HG02938 (cell line): Measurements from ENCODE around the gene OCLN.
"Not testable (repeated sequence)": the region's sequence is repeated elsewhere in the genome, so short reads cannot be mapped to it uniquely, and the experiment has no call there.

Experiments used
- ATAC-seq: cut with Tn5 transposase; IDR thresholded peaks from one replicate; pipeline ENCODE4 v1.9.1; 2021; ENCODE audit warnings: mild to moderate bottlenecking, moderate library complexity; ENCODE audit not compliant: unreplicated experiment

Gene OCLN, protein sequence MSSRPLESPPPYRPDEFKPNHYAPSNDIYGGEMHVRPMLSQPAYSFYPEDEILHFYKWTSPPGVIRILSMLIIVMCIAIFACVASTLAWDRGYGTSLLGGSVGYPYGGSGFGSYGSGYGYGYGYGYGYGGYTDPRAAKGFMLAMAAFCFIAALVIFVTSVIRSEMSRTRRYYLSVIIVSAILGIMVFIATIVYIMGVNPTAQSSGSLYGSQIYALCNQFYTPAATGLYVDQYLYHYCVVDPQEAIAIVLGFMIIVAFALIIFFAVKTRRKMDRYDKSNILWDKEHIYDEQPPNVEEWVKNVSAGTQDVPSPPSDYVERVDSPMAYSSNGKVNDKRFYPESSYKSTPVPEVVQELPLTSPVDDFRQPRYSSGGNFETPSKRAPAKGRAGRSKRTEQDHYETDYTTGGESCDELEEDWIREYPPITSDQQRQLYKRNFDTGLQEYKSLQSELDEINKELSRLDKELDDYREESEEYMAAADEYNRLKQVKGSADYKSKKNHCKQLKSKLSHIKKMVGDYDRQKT

DNA sequence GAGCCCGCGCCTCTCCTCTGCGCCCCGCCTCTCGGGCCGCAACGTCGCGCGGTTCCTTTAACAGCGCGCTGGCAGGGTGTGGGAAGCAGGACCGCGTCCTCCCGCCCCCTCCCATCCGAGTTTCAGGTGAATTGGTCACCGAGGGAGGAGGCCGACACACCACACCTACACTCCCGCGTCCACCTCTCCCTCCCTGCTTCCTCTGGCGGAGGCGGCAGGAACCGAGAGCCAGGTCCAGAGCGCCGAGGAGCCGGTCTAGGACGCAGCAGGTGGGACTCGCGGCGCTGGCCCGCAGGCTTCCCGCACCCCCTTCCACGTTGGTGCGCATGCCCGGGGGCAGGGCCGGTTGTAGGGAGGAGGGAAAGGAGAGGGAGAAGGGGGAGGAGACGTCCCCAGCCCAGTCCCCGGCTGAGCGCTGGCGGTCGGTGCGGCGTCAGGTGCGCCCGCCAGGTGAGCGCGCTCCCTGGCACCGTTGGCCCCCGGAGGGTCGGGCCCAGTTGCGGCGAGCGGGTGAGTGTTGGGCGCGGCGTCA is at the start of gene OCLN:
OCLN (plus strand) TSS at position 400 of the 532 bp plus-strand sequence. CDS start 11,455 bp downstream, outside the sequence.
- ATAC-seq: no peak

- no peak for ATAC-seq
These were observed 48.3 kb upstream of the OCLN start for GRCh38 chr5:69444127-69444754.

DNA sequence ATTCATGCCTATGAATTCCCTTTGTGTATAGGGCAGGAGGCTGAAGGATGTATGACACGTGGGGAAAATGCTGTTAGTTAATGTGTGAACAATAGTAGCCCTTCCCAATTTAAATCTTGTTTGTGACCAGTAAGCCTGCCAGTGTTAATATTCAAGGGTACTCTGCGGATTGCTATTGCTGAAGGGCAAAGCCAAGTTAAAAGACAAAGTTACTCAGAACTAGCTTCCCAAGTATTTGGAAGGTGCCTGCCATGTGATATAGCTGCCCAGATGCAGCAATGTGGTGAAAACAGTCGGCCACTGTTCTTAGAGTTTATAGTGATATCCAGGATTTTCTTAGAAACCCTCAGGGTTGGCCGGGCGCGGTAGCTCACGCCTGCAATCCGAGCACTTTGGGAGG is 43.1 kb upstream of the OCLN start:
- ATAC-seq: no peak

- ATAC-seq: no peak
These were observed 42.5 kb upstream of the OCLN start for GRCh38 chr5:69450116-69450515.

- ATAC-seq: not testable (repeated sequence)
These were observed 42.1 kb upstream of the OCLN start for GRCh38 chr5:69450527-69450926.

GRCh38 chr5:69451941-69452647 is 40.5 kb upstream of the OCLN start:
- no peak for ATAC-seq

DNA sequence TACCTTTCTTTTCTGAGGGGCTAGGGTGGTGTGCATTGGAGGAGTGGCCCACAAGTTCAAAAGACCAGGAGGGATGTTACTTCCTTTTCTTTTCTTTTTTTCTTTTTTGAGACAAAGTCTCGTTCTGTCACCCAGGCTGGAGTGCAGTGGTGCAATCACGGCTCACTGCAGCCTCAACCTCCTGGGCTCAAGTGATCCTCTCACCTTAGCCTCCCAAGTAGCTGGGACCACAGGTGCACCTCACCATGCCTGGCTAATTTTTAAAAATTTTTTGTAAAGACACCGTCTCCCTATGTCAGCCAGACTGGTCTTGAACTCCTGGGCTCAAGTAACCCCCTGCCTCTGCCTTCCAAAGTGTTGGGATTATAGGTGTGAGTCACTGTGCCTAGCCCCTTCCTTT is 39.1 kb upstream of the OCLN start:
- not testable (repeated sequence) for ATAC-seq

GRCh38 chr5:69454460-69455249 is 37.9 kb upstream of the OCLN start:
- no peak for ATAC-seq

DNA sequence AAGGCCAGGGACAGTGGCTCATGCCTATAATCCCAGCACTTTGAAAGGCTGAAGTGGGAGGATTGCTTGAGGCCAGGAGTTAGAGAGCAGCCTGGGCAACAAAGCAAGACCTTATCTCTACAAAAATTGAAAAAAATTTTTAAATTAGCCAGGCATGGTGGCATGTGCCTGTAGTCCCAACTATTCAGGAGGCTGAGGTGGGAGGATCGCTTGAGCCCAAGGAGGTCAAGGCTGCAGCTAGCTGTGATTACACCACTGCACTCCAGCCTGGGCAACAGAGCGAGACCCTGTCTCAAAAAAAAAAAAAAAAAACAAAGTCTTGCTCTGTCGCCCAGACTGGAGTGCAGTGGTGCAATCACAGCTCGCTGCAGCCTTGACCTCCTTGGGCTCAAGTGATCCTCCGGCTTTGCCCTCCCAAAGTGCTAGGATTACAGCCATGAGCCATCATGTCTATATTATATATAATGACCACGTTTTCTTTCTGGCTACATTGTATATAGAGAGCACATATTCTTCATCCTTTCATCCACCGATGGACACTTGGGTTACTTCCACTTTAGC is 37.1 kb upstream of the OCLN start:
- ATAC-seq: not testable (repeated sequence)

DNA sequence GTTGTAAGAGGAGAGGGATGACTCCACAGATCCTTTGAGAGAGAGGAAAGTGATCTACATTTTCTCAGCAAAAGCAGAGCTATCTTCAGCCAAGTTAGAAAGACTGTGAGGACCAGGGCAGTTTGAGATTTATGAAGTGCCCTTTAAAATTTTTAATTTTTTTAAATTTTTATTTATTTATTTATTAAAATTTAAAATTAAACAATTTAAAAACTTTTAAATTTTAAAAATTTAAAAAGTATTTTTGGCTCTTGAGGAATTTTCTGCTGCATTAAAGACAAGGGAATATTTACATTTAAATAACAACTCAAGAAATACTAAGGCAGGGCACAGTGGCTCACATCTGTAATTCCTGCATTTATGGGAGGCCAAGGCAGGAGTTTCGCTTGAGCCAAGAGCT is 30.4 kb upstream of the OCLN start:
- no peak for ATAC-seq

- not testable (repeated sequence) for ATAC-seq
These were observed 26.2 kb upstream of the OCLN start for GRCh38 chr5:69466375-69466774.

GRCh38 chr5:69467442-69468225 is 25.0 kb upstream of the OCLN start:
- ATAC-seq: peak; percentile 94

DNA sequence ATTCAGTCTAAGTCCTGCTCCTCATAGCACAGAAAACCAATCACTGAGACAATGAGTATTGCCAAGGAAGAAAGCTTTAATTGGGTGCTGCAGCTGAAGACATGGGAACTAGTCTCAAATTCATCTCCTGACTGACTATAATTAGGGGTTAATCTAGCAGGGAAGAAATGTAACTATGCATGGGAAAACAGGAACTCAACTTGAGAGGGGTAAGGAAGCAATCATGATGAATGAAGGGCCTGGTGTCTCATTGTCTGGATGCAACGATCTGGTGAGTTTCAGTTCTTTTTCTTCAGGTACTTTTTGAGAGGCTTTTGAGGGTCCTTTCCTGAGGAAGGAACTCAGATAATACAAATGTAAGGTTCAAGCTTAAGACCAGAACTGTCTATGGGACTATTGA is 24.0 kb upstream of the OCLN start:
- no peak for ATAC-seq

DNA sequence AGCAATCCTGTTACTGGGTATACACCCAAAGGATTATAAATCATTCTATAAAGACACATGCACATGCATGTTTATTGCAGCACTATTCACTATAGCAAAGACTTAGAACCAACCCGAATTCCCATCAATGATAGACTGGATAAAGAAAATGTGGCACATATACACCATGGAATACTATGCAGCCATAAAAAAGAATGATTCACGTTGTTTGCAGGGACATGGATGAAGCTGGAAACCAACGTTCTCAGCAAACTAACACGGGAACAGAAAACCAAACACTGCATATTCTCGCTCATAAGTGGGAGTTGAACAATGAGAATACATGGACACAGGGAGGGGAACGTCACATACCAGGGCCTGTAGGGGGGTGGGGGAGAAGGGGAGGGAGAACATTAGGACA is 21.1 kb upstream of the OCLN start:
- ATAC-seq: not testable (repeated sequence)

- ATAC-seq: not testable (repeated sequence)
These were observed 20.0 kb upstream of the OCLN start for GRCh38 chr5:69472535-69473143.

DNA sequence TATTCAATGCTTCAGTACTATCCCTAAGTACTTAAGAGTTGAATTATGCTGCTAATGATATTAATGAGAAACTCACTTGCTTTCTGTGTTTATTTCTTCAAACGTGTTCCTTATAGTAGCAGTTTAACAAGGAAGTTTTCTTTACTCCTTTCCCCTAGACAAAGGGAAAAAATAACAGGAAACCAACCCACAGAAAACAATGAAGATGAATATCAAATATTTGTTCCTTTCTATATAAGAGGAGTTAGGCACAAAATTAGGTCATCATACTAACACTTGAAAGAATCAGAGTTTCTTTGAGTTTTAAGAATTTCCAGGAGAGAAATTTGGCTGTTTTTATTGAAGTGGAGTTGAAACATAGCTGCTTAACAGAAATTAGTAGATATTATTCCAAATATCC is 15.4 kb upstream of the OCLN start:
- ATAC-seq: no peak

DNA sequence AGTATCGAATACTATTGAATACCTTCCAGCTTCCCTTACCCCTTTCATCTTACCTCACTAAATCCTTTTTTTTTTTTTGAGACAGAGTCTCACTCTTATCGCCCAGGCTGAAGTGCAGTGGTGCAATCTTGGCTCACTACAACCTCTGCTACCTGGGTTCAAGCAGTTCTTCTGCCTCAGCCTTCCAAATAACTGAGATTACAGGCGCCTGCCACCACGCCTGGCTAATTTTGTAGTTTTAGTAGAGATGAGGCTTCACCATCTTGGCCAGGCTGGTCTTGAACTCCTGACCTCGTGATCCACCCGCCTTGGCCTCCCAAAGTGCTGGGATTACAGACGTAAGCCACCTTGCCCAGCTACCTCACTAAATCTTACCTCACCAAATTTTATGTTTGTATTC is 14.3 kb upstream of the OCLN start:
- ATAC-seq: not testable (repeated sequence)

- no peak for ATAC-seq
These were observed 7.7 kb upstream of the OCLN start for GRCh38 chr5:69484891-69485290.

DNA sequence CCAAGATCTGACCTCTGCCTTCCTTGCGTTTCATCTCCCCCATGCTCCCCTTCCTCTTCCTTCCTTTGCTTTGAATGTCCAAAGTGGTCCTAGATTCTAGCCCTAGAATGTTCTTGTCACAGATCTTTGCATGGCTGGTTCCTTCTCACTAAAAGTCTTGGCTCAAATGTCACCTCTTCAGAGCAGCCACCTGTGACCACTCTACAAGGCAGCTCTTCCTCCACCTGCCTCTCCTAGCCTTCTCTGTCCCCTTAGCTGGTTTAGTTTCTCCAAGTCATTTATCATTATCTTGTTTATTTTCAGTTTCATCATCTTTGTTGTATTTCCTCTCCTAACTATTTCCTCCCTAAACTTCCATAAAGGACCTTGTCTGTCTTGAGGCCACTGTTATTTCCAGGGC is 7.1 kb upstream of the OCLN start:
- no peak for ATAC-seq
